HepG2 (cell line): ENCODE measurements around the gene TMEM59. TPM values are rescaled to one million over a fixed set of nuclear protein-coding genes. Genes with fewer than 3 reads are reported as not detected.

ENCODE experiments used
- BRCA1 ChIP-seq: sonication (generic); formaldehyde crosslinking; IDR thresholded peaks from 2 replicates; pipeline ENCODE4 v1.4.0; 2020; ENCODE audit warnings: missing genetic modification reagents
- NFIC ChIP-seq: IDR thresholded peaks from 2 replicates; pipeline ENCODE4 v1.6.1; 2012; ENCODE audit warnings: mild to moderate bottlenecking, low read length, inconsistent platforms
- RXRB ChIP-seq: IDR thresholded peaks from 2 replicates; pipeline ENCODE4 v1.6.1; 2016; ENCODE audit warnings: borderline replicate concordance, missing genetic modification reagents, missing compliant biosample characterization
- TAF15 ChIP-seq: fragments of 200-400 bp; formaldehyde crosslinking; IDR thresholded peaks from one replicate; pipeline ENCODE4 v1.6.1; 2018; ENCODE audit warnings: mild to moderate bottlenecking, low read depth, low read length; ENCODE audit not compliant: poor library complexity, severe bottlenecking
- ZBTB21 ChIP-seq: sonication (generic); formaldehyde crosslinking; IDR thresholded peaks from 2 replicates; pipeline ENCODE4 v1.4.0; 2020; ENCODE audit warnings: missing genetic modification reagents
- ZNF747 ChIP-seq: sonication (generic); formaldehyde crosslinking; IDR thresholded peaks from 2 replicates; pipeline ENCODE4 v1.8.1; 2023; ENCODE audit warnings: missing genetic modification reagents, mild to moderate bottlenecking, borderline replicate concordance
- ZNF878 ChIP-seq: sonication (generic); formaldehyde crosslinking; IDR thresholded peaks from 2 replicates; pipeline ENCODE4 v1.8.1; 2023; ENCODE audit warnings: mild to moderate bottlenecking, missing genetic modification reagents, moderate library complexity
- polyA plus RNA-seq, 8 experiments: library from polyadenylated mRNA; depleted of rRNA in 3 of 8; stranded (reverse) in 7 of 8; unstranded in 1 of 8; fragments of >200 nt; fragmentation: Illumina TruSeq in 4 of 8; extraction: Trizol in 4 of 8; gene quantifications; 2 replicates each; pipeline versions ENCODE4 v1.2.1 to v1.2.3, GENCODE V29; 2011 to 2016; ENCODE audit warnings: low read depth in 4 of 8, missing spikeins in 1 of 8, mixed read lengths in 1 of 8; ENCODE audit not compliant: insufficient read depth in 1 of 8
- total RNA-seq, 5 experiments: library from RNA; depleted of rRNA; stranded (reverse); fragments of >200 nt; fragmentation: Illumina TruSeq; extraction: Trizol; gene quantifications; 2 replicates each; pipeline ENCODE4 v1.2.3, GENCODE V29; 2016; ENCODE audit warnings: low read depth in 1 of 5
- TF ChIP-seq, protein P1 (sequence below): sonication (generic); formaldehyde crosslinking; IDR thresholded peaks from 2 replicates; pipeline ENCODE4 v1.5.1; 2020; ENCODE audit warnings: mild to moderate bottlenecking, missing genetic modification reagents, borderline replicate concordance
- TF ChIP-seq, protein P2 (sequence below): IDR thresholded peaks from 2 replicates; pipeline ENCODE4 v1.6.1; 2012; ENCODE audit warnings: inconsistent platforms
- TF ChIP-seq, protein P3 (sequence below): IDR thresholded peaks from 2 replicates; pipeline ENCODE4 v1.6.1; 2016
- TF ChIP-seq, protein P4 (sequence below): IDR thresholded peaks from 2 replicates; pipeline ENCODE4 v1.6.1; 2016; ENCODE audit warnings: low read depth, borderline replicate concordance
- TF ChIP-seq, protein P5 (sequence below): sonication (generic); formaldehyde crosslinking; conservative IDR thresholded peaks from 2 replicates; pipeline ENCODE4 v1.8.0; 2022; ENCODE audit warnings: mild to moderate bottlenecking, moderate library complexity, missing genetic modification reagents
- TF ChIP-seq, protein P6 (sequence below): IDR thresholded peaks from 2 replicates; pipeline ENCODE4 v1.4.0; 2020; ENCODE audit warnings: mild to moderate bottlenecking, missing genetic modification reagents

Gene TMEM59
- total and polyA plus RNA-seq, 2 of the 13 experiments (the other 11 are each of a cell fraction or from before 2014, with no cell fraction given): 147 to 363 TPM

DNA sequence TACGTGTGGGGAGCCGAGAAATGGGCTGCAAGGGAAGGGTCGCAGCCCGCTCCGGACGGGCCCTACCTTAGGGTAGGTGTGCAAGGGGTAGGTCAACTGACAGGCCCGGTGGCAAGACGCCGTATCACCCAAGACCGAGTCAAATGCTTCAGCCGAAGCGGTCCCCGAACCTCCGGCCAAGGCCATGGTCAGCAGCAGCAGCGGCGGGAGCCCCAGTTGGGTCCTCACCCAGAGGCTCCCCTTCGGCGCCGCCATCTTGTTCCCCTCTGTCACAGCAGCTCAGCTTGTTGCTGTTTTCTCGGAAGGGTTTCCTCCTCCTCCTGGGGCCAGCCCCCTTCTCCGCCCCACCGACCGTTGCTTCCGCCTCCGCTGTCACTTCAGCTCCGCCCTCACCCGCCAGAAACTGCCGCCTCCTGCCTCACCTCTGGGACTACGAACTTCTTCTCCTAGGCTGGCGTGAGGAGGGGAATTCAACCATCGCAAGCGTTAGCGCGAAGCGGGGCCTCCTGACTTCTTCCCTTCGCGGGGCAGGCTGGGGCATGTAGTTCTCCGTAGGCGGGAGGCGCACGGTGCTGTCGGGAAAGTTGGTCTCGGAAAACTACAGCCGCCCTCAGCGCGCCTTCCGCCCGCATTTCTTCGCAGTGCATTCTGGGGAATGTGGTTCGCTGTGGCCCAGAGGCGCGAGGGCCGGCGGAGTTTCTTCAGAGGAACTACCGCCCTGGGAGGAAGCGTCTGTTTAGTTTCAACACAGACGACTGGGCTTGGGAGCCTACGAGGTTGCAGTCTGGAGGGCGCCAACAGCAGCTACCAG is at the start of gene TMEM59, which contains the start of gene TCEANC2 (continued):
- TF ChIP-seq, protein P1, sequence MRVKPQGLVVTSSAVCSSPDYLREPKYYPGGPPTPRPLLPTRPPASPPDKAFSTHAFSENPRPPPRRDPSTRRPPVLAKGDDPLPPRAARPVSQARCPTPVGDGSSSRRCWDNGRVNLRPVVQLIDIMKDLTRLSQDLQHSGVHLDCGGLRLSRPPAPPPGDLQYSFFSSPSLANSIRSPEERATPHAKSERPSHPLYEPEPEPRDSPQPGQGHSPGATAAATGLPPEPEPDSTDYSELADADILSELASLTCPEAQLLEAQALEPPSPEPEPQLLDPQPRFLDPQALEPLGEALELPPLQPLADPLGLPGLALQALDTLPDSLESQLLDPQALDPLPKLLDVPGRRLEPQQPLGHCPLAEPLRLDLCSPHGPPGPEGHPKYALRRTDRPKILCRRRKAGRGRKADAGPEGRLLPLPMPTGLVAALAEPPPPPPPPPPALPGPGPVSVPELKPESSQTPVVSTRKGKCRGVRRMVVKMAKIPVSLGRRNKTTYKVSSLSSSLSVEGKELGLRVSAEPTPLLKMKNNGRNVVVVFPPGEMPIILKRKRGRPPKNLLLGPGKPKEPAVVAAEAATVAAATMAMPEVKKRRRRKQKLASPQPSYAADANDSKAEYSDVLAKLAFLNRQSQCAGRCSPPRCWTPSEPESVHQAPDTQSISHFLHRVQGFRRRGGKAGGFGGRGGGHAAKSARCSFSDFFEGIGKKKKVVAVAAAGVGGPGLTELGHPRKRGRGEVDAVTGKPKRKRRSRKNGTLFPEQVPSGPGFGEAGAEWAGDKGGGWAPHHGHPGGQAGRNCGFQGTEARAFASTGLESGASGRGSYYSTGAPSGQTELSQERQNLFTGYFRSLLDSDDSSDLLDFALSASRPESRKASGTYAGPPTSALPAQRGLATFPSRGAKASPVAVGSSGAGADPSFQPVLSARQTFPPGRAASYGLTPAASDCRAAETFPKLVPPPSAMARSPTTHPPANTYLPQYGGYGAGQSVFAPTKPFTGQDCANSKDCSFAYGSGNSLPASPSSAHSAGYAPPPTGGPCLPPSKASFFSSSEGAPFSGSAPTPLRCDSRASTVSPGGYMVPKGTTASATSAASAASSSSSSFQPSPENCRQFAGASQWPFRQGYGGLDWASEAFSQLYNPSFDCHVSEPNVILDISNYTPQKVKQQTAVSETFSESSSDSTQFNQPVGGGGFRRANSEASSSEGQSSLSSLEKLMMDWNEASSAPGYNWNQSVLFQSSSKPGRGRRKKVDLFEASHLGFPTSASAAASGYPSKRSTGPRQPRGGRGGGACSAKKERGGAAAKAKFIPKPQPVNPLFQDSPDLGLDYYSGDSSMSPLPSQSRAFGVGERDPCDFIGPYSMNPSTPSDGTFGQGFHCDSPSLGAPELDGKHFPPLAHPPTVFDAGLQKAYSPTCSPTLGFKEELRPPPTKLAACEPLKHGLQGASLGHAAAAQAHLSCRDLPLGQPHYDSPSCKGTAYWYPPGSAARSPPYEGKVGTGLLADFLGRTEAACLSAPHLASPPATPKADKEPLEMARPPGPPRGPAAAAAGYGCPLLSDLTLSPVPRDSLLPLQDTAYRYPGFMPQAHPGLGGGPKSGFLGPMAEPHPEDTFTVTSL: peak; percentile 40; the same call in 1 of the 2 replicates
- peak; percentile 34; the same call in 1 of the 2 replicates for TF ChIP-seq ZNF878 (CRISPR knock-in tag)
- TF ChIP-seq, protein P2, sequence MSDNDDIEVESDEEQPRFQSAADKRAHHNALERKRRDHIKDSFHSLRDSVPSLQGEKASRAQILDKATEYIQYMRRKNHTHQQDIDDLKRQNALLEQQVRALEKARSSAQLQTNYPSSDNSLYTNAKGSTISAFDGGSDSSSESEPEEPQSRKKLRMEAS: peak; percentile 86
- TF ChIP-seq, protein P3, sequence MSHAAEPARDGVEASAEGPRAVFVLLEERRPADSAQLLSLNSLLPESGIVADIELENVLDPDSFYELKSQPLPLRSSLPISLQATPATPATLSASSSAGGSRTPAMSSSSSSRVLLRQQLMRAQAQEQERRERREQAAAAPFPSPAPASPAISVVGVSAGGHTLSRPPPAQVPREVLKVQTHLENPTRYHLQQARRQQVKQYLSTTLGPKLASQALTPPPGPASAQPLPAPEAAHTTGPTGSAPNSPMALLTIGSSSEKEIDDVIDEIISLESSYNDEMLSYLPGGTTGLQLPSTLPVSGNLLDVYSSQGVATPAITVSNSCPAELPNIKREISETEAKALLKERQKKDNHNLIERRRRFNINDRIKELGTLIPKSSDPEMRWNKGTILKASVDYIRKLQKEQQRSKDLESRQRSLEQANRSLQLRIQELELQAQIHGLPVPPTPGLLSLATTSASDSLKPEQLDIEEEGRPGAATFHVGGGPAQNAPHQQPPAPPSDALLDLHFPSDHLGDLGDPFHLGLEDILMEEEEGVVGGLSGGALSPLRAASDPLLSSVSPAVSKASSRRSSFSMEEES (CRISPR knock-in tag): peak; percentile 70; the same call in 1 of the 2 replicates
- no peak for TF ChIP-seq TAF15
- no peak for TF ChIP-seq BRCA1 (CRISPR knock-in tag)
- no peak for TF ChIP-seq NFIC
- TF ChIP-seq, protein P4, sequence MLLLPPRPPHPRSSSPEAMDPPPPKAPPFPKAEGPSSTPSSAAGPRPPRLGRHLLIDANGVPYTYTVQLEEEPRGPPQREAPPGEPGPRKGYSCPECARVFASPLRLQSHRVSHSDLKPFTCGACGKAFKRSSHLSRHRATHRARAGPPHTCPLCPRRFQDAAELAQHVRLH: peak; percentile 81; the same call in 1 of the 2 replicates
- TF ChIP-seq, protein P5, sequence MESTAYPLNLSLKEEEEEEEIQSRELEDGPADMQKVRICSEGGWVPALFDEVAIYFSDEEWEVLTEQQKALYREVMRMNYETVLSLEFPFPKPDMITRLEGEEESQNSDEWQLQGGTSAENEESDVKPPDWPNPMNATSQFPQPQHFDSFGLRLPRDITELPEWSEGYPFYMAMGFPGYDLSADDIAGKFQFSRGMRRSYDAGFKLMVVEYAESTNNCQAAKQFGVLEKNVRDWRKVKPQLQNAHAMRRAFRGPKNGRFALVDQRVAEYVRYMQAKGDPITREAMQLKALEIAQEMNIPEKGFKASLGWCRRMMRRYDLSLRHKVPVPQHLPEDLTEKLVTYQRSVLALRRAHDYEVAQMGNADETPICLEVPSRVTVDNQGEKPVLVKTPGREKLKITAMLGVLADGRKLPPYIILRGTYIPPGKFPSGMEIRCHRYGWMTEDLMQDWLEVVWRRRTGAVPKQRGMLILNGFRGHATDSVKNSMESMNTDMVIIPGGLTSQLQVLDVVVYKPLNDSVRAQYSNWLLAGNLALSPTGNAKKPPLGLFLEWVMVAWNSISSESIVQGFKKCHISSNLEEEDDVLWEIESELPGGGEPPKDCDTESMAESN: peak; percentile 58; the same call in 1 of the 2 replicates
- no peak for TF ChIP-seq ZBTB21
- TF ChIP-seq ZNF747 (CRISPR knock-in tag): peak; percentile 94; the same call in 1 of the 2 replicates
- TF ChIP-seq, protein P6, sequence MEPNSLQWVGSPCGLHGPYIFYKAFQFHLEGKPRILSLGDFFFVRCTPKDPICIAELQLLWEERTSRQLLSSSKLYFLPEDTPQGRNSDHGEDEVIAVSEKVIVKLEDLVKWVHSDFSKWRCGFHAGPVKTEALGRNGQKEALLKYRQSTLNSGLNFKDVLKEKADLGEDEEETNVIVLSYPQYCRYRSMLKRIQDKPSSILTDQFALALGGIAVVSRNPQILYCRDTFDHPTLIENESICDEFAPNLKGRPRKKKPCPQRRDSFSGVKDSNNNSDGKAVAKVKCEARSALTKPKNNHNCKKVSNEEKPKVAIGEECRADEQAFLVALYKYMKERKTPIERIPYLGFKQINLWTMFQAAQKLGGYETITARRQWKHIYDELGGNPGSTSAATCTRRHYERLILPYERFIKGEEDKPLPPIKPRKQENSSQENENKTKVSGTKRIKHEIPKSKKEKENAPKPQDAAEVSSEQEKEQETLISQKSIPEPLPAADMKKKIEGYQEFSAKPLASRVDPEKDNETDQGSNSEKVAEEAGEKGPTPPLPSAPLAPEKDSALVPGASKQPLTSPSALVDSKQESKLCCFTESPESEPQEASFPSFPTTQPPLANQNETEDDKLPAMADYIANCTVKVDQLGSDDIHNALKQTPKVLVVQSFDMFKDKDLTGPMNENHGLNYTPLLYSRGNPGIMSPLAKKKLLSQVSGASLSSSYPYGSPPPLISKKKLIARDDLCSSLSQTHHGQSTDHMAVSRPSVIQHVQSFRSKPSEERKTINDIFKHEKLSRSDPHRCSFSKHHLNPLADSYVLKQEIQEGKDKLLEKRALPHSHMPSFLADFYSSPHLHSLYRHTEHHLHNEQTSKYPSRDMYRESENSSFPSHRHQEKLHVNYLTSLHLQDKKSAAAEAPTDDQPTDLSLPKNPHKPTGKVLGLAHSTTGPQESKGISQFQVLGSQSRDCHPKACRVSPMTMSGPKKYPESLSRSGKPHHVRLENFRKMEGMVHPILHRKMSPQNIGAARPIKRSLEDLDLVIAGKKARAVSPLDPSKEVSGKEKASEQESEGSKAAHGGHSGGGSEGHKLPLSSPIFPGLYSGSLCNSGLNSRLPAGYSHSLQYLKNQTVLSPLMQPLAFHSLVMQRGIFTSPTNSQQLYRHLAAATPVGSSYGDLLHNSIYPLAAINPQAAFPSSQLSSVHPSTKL (CRISPR knock-in tag): peak; percentile 28; the same call in 1 of the 2 replicates
- TF ChIP-seq RXRB (CRISPR knock-in tag): peak; percentile 46; the same call in 1 of the 2 replicates
